ENCODE measurements around the gene HMSD. TPM values are rescaled to one million over a fixed set of nuclear protein-coding genes. Genes with fewer than 3 reads are reported as not detected.

Gene HMSD
- total and polyA plus RNA-seq, 9 donors = 0.12 to 0.51 (median 0.18) TPM; not detected in 6

Other genes with a start within 250 kb of the HMSD start
- gene SERPINB11, start 246.3 kb upstream of the HMSD start, total RNA-seq = not detected
- gene SERPINB11, start 246.3 kb upstream of the HMSD start, polyA plus RNA-seq (ENCODE audit: insufficient read depth in 1 of 8, insufficient read length in 8 of 8, low replicate concordance in 1 of 8) = not detected
- gene SERPINB7, start 173.9 kb upstream of the HMSD start, total RNA-seq = not detected
- 10 to 100 TPM in 1 of 8 donors, under 1 TPM in 2, not detected in 5; 0.12 to 10.1 (median 0.42) TPM for gene SERPINB7, start 173.9 kb upstream of the HMSD start, polyA plus RNA-seq (ENCODE audit: insufficient read depth in 1 of 8, insufficient read length in 8 of 8, low replicate concordance in 1 of 8)
- 0.27 TPM for gene SERPINB2, start 61.6 kb upstream of the HMSD start, total RNA-seq
- 10 to 100 TPM in 1 of 8 donors, 1 to 10 TPM in 1, under 1 TPM in 5, not detected in 1; 0.10 to 29.4 (median 0.13) TPM for gene SERPINB2, start 61.6 kb upstream of the HMSD start, polyA plus RNA-seq (ENCODE audit: insufficient read depth in 1 of 8, insufficient read length in 8 of 8, low replicate concordance in 1 of 8)
- 0.04 TPM for gene SERPINB10, start 41.3 kb upstream of the HMSD start, total RNA-seq
- gene SERPINB10, start 41.3 kb upstream of the HMSD start, polyA plus RNA-seq (ENCODE audit: insufficient read depth in 1 of 8, insufficient read length in 8 of 8, low replicate concordance in 1 of 8) = under 1 TPM; 0.05 to 0.95 (median 0.27) TPM
- gene SERPINB8, start 20.8 kb downstream of the HMSD start, total RNA-seq = 0.93 TPM
- 1 to 10 TPM; 1.4 to 2.6 (median 1.7) TPM for gene SERPINB8, start 20.8 kb downstream of the HMSD start, polyA plus RNA-seq (ENCODE audit: insufficient read depth in 1 of 8, insufficient read length in 8 of 8, low replicate concordance in 1 of 8)
- not detected for gene LINC00305, start 199.8 kb downstream of the HMSD start, total RNA-seq
- not detected for gene LINC00305, start 199.8 kb downstream of the HMSD start, polyA plus RNA-seq (ENCODE audit: insufficient read depth in 1 of 8, insufficient read length in 8 of 8, low replicate concordance in 1 of 8)

Measured in muscle of leg (tissue), 9 donors.